ENCODE data around the gene NOL4L. TPM values are rescaled to one million over a fixed set of nuclear protein-coding genes. Genes with fewer than 3 reads are reported as not detected.

Gene NOL4L
- total RNA-seq, 4 donors from 2014 or later = 18.5 to 29.9 (median 24.8) TPM

GRCh38 chr20:32397567-32398084, 187.5 kb downstream of the NOL4L start:
- intact Hi-C loops (cut with DNase I) = no loop called here
- Histone ChIP-seq H3K27ac (no peak overlapping the region), H3K36me3 (no peaks in the 10 kb centered on the region), H3K27me3 (no peaks in the 10 kb centered on the region), H3K9me3 (no peaks in the 10 kb centered on the region), H3K4me3 (replicated peaks in 1 of 3) (no peak overlapping the region), H3K4me1 (peaks cover 15 to 18% of the 10 kb centered on the region in 2 donors)
- 95 to 97% methylated on average over 11 of the region's 11 CpGs for WGBS, 2 donors
- no peak for TF ChIP-seq POLR2A (IDR thresholded peaks at IDR 0.05)
- TF ChIP-seq, protein P1, sequence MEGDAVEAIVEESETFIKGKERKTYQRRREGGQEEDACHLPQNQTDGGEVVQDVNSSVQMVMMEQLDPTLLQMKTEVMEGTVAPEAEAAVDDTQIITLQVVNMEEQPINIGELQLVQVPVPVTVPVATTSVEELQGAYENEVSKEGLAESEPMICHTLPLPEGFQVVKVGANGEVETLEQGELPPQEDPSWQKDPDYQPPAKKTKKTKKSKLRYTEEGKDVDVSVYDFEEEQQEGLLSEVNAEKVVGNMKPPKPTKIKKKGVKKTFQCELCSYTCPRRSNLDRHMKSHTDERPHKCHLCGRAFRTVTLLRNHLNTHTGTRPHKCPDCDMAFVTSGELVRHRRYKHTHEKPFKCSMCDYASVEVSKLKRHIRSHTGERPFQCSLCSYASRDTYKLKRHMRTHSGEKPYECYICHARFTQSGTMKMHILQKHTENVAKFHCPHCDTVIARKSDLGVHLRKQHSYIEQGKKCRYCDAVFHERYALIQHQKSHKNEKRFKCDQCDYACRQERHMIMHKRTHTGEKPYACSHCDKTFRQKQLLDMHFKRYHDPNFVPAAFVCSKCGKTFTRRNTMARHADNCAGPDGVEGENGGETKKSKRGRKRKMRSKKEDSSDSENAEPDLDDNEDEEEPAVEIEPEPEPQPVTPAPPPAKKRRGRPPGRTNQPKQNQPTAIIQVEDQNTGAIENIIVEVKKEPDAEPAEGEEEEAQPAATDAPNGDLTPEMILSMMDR (IDR thresholded peaks at IDR 0.05) = no peak
- DNase-seq = no peak

- Histone ChIP-seq H3K27ac (no peak overlapping the region), H3K9me3 (no peaks in the 10 kb centered on the region), H3K27me3 (no peaks in the 10 kb centered on the region), H3K36me3 (no peaks in the 10 kb centered on the region), H3K4me1 (peaks cover 15 to 18% of the 10 kb centered on the region in 2 donors), H3K4me3 (replicated peaks in 1 of 3) (no peak overlapping the region)
- TF ChIP-seq, protein P1 (IDR thresholded peaks at IDR 0.05) = no peak
- TF ChIP-seq POLR2A (IDR thresholded peaks at IDR 0.05) = no peak
- WGBS, 2 donors = 42 to 43% methylated on average over 3 of the region's 3 CpGs
- DNase-seq = peak in 1 of 2 donors; percentile 18
- intact Hi-C loops (cut with DNase I) = no loop called here
Measured at GRCh38 chr20:32396646-32397160, 188.4 kb downstream of the NOL4L start.

DNA sequence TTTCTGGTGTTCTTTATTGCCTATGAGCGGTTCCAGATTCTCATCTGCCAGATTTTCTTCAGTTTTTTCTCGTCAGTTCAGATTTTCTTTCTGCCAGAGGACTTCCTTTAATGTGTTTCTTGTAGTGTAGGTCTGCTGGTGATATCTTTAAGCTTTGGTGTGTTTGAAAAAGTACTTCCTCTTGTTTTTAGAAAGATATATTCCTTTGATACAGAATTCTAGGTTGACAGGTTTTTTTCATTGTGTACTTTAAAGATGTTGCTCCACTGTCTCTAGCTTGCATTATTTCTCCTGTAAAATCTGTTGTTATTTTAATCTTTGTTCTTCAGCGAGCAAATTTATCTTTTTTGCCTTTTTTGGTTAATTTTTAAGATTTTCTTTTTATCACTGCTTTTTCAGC, 190.1 kb downstream of the NOL4L start:
- intact Hi-C loops (cut with DNase I) = no loop called here
- TF ChIP-seq, protein P1 (IDR thresholded peaks at IDR 0.05) = no peak
- no peak for TF ChIP-seq POLR2A (IDR thresholded peaks at IDR 0.05)
- H3K27ac ChIP-seq = peak overlapping the region in 2 of 3 donors; percentile 23 to 56
- H3K27me3 ChIP-seq = no peaks in the 10 kb centered on the region
- H3K9me3 ChIP-seq = no peaks in the 10 kb centered on the region
- 96 to 98% methylated on average over 3 of the region's 3 CpGs for WGBS, 2 donors
- peaks cover 4 to 7% of the 10 kb centered on the region in 2 donors for H3K36me3 ChIP-seq
- no peak overlapping the region for H3K4me3 ChIP-seq (replicated peaks in 1 of 3)
- DNase-seq = no peak
- H3K4me1 ChIP-seq = peaks cover 8 to 11% of the 10 kb centered on the region in 2 donors

Other genes with a start within 250 kb of the NOL4L start
- 100 to 1,000 TPM in 1 of 4 donors, 10 to 100 TPM in 3; 62.1 to 155 (median 67.5) TPM for gene ASXL1, start 227.0 kb downstream of the NOL4L start, total RNA-seq
- gene C20orf203, start 88.6 kb upstream of the NOL4L start, total RNA-seq = under 1 TPM in 2 of 4 donors, not detected in 2; 0.13 to 0.67 TPM
- gene COMMD7, start 158.1 kb upstream of the NOL4L start, total RNA-seq = 10 to 100 TPM; 30.2 to 55.8 (median 42.6) TPM
- gene DNMT3B, start 177.1 kb upstream of the NOL4L start, total RNA-seq = 1 to 10 TPM; 2.2 to 2.7 (median 2.3) TPM
- 100 to 1,000 TPM in 3 of 4 donors, 10 to 100 TPM in 1; 98.9 to 143 (median 110) TPM for gene MAPRE1, start 234.6 kb upstream of the NOL4L start, total RNA-seq

Measured in thyroid gland (tissue), 4 donors.